ENCODE data around the gene LPP.

The LPP gene

GRCh38 chr3:188468662-188469061 is 314.7 kb downstream of the LPP start:
- no peaks in the 10 kb centered on the region for H3K9me2 ChIP-seq (ENCODE audit: low read depth, low read length)
- no peak overlapping the region for H3K9ac ChIP-seq (ENCODE audit: low read length)
- no peaks in the 10 kb centered on the region for H3K36me3 ChIP-seq (ENCODE audit: insufficient read depth, low read length)
- H3K9me3 ChIP-seq (ENCODE audit: low read length): no peaks in the 10 kb centered on the region
- H4K20me1 ChIP-seq (ENCODE audit: insufficient read depth, low read length): no peaks in the 10 kb centered on the region
- no peaks in the 10 kb centered on the region for H3K4me1 ChIP-seq (ENCODE audit: insufficient read depth, low read length, severe bottlenecking)
- H3K4me2 ChIP-seq (ENCODE audit: low read length): no peak overlapping the region
- TF ChIP-seq CTCF (IDR thresholded peaks at IDR 0.05; ENCODE audit: low read length) (no peak), EZH2 (IDR thresholded peaks at IDR 0.05; ENCODE audit: borderline replicate concordance, low read length) (no peak)
- no peaks in the 10 kb centered on the region for H3F3A ChIP-seq (ENCODE audit: insufficient read depth, low read length)
- no peaks in the 10 kb centered on the region for H3K79me2 ChIP-seq (ENCODE audit: insufficient read depth, low read length)
- H3K4me3 ChIP-seq (ENCODE audit: low read depth, low read length, poor library complexity, severe bottlenecking): no peak overlapping the region
- H3K27me3 ChIP-seq (ENCODE audit: insufficient read depth, low read length): no peaks in the 10 kb centered on the region
- no peak overlapping the region for H2AFZ ChIP-seq (ENCODE audit: low read length)
- H3K27ac ChIP-seq (ENCODE audit: low read depth, low read length, poor library complexity, severe bottlenecking): no peak overlapping the region

GRCh38 chr3:188469228-188469885 is 315.4 kb downstream of the LPP start:
- Histone ChIP-seq H3K9ac (ENCODE audit: low read length) (no peak overlapping the region), H3K4me1 (ENCODE audit: insufficient read depth, low read length, severe bottlenecking) (no peaks in the 10 kb centered on the region), H2AFZ (ENCODE audit: low read length) (no peak overlapping the region), H3F3A (ENCODE audit: insufficient read depth, low read length) (no peaks in the 10 kb centered on the region), H4K20me1 (ENCODE audit: insufficient read depth, low read length) (no peaks in the 10 kb centered on the region), H3K9me3 (ENCODE audit: low read length) (no peaks in the 10 kb centered on the region), H3K4me3 (ENCODE audit: low read depth, low read length, poor library complexity, severe bottlenecking) (no peak overlapping the region), H3K27ac (ENCODE audit: low read depth, low read length, poor library complexity, severe bottlenecking) (no peak overlapping the region), H3K4me2 (ENCODE audit: low read length) (no peak overlapping the region), H3K79me2 (ENCODE audit: insufficient read depth, low read length) (no peaks in the 10 kb centered on the region), H3K9me2 (ENCODE audit: low read depth, low read length) (no peaks in the 10 kb centered on the region), H3K36me3 (ENCODE audit: insufficient read depth, low read length) (no peaks in the 10 kb centered on the region), H3K27me3 (ENCODE audit: insufficient read depth, low read length) (no peaks in the 10 kb centered on the region)
- TF ChIP-seq CTCF (IDR thresholded peaks at IDR 0.05; ENCODE audit: low read length) (no peak), EZH2 (IDR thresholded peaks at IDR 0.05; ENCODE audit: borderline replicate concordance, low read length) (no peak)

GRCh38 chr3:188470508-188471130 is 316.7 kb downstream of the LPP start:
- no peak overlapping the region for H3K4me2 ChIP-seq (ENCODE audit: low read length)

More at GRCh38 chr3:188470508-188471130, 316.7 kb downstream of the LPP start:
- Histone ChIP-seq H3K9me2 (ENCODE audit: low read depth, low read length) (no peaks in the 10 kb centered on the region), H4K20me1 (ENCODE audit: insufficient read depth, low read length) (no peaks in the 10 kb centered on the region), H3K79me2 (ENCODE audit: insufficient read depth, low read length) (no peaks in the 10 kb centered on the region), H3K9me3 (ENCODE audit: low read length) (no peaks in the 10 kb centered on the region), H3K36me3 (ENCODE audit: insufficient read depth, low read length) (no peaks in the 10 kb centered on the region), H3K9ac (ENCODE audit: low read length) (no peak overlapping the region), H3K27ac (ENCODE audit: low read depth, low read length, poor library complexity, severe bottlenecking) (no peak overlapping the region), H3K4me3 (ENCODE audit: low read depth, low read length, poor library complexity, severe bottlenecking) (no peak overlapping the region), H3K27me3 (ENCODE audit: insufficient read depth, low read length) (no peaks in the 10 kb centered on the region), H3K4me1 (ENCODE audit: insufficient read depth, low read length, severe bottlenecking) (no peaks in the 10 kb centered on the region), H3F3A (ENCODE audit: insufficient read depth, low read length) (no peaks in the 10 kb centered on the region), H2AFZ (ENCODE audit: low read length) (no peak overlapping the region)
- no peak for TF ChIP-seq EZH2 (IDR thresholded peaks at IDR 0.05; ENCODE audit: borderline replicate concordance, low read length)
- no peak for TF ChIP-seq CTCF (IDR thresholded peaks at IDR 0.05; ENCODE audit: low read length)
